ENCODE results near the gene TMIGD2. TPM values are rescaled to one million over a fixed set of nuclear protein-coding genes. Genes with fewer than 3 reads are reported as not detected.

TMIGD2 gene
- total and polyA plus RNA-seq, 2 experiments from 2014 or later = 0.84 to 2.5 TPM

GRCh38 chr19:4305257-4305612 is 3.0 kb upstream of the TMIGD2 start:
- H3K9me3 ChIP-seq (ENCODE audit: low read depth) = no peaks in the 10 kb centered on the region
- peaks cover 6% of the 10 kb centered on the region for H3K4me1 ChIP-seq (ENCODE audit: low read depth)
- H3K36me3 ChIP-seq = no peaks in the 10 kb centered on the region
- no peak for DNase-seq (ENCODE audit: low read depth in 1 of 2, low spot score in 1 of 2)
- no peaks in the 10 kb centered on the region for H3K27me3 ChIP-seq
- H3K4me3 ChIP-seq = no peak overlapping the region
- TF ChIP-seq, protein P1, sequence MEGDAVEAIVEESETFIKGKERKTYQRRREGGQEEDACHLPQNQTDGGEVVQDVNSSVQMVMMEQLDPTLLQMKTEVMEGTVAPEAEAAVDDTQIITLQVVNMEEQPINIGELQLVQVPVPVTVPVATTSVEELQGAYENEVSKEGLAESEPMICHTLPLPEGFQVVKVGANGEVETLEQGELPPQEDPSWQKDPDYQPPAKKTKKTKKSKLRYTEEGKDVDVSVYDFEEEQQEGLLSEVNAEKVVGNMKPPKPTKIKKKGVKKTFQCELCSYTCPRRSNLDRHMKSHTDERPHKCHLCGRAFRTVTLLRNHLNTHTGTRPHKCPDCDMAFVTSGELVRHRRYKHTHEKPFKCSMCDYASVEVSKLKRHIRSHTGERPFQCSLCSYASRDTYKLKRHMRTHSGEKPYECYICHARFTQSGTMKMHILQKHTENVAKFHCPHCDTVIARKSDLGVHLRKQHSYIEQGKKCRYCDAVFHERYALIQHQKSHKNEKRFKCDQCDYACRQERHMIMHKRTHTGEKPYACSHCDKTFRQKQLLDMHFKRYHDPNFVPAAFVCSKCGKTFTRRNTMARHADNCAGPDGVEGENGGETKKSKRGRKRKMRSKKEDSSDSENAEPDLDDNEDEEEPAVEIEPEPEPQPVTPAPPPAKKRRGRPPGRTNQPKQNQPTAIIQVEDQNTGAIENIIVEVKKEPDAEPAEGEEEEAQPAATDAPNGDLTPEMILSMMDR (IDR thresholded peaks at IDR 0.05; ENCODE audit: low read depth, low read length) = no peak
- no peak overlapping the region for H3K27ac ChIP-seq

DNA sequence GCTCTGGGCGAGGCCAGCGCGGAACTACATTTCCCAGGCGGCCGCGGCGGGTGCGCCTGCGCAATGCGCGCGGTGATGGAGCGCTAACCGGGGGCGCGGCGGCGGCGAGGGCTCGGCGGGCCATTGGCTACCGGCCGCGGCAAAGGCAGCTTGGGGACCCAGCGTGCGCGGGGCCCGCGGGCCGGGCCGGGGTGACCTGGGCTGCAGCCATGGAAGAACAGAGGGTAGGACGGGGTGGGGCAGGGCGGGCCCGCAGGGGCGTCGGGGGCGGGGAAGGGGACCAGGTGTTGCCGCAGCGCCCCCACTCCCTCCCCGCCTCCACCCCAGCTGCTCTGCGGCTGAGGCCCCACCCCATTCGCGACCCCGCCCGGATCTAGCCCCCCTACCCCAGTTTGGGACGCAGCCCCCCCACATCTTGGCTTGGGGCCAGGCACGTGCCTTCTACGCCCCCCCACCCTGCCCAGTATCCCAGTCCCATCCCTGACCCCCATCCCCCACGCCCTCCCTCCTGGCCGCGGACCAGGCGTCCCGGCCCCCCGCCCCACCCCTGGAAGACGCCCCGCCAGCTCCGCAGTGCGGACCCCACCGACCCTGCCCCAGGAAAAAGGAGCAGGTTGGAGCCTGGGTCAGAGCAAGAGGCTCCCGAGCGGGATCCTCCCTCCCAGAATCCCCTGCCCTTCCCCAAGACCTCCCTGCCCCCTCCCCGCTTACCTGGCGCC is 2.5 kb upstream of the TMIGD2 start, which contains the start of gene FSD1:
Gene FSD1, plus strand, starts transcription at position 61 of the 719 bp plus-strand sequence. Its CDS starts 149 bp downstream, at position 210.
- H3K4me1 ChIP-seq (ENCODE audit: low read depth) = peaks cover 6% of the 10 kb centered on the region
- no peaks in the 10 kb centered on the region for H3K36me3 ChIP-seq
- TF ChIP-seq, protein P1 (IDR thresholded peaks at IDR 0.05; ENCODE audit: low read depth, low read length) = no peak
- DNase-seq (ENCODE audit: low read depth in 1 of 2, low spot score in 1 of 2) = peak; percentile 71 to 79
- H3K9me3 ChIP-seq (ENCODE audit: low read depth) = no peaks in the 10 kb centered on the region
- H3K27ac ChIP-seq = no peak within 1 kb of the TSS
- H3K4me3 ChIP-seq = peak within 1 kb of the TSS; percentile 57
- H3K27me3 ChIP-seq = no peaks in the 10 kb centered on the region

- no peaks in the 10 kb centered on the region for H3K27me3 ChIP-seq
- H3K27ac ChIP-seq = no peak overlapping the region
- H3K4me3 ChIP-seq = peak overlapping the region; percentile 57
- no peaks in the 10 kb centered on the region for H3K9me3 ChIP-seq (ENCODE audit: low read depth)
- peaks cover 6% of the 10 kb centered on the region for H3K4me1 ChIP-seq (ENCODE audit: low read depth)
- TF ChIP-seq, protein P1 (IDR thresholded peaks at IDR 0.05; ENCODE audit: low read depth, low read length) = no peak
- no peak for DNase-seq (ENCODE audit: low read depth in 1 of 2, low spot score in 1 of 2)
- H3K36me3 ChIP-seq = no peaks in the 10 kb centered on the region
Observed at GRCh38 chr19:4303819-4304537, 1.8 kb upstream of the TMIGD2 start.

GRCh38 chr19:4301590-4302242 is 473 bp downstream of the TMIGD2 start:
- DNase-seq (ENCODE audit: low read depth in 1 of 2, low spot score in 1 of 2) = no peak
- H3K27ac ChIP-seq = peak overlapping the region; percentile 57

DNA sequence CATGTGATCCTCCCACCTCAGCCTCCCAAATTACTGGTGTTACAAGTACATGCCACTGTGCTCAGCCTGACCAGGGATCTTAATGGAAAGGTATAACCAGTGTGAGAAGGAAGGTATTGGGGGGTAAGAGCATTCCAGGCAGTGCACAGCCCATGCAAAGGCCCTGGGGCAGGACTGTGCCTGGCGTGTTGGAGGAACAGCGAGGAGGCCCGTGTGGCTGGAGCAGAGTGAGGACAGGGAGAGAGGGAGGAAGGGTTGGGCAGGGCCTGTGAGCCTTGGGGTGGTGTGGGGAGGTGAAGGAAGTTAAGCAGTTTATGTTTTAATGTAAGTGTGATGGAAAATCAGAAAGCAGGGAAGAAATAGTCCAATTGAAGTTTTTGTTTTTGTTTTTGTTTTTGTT is 1.6 kb downstream of the TMIGD2 start:
- no peaks in the 10 kb centered on the region for H3K36me3 ChIP-seq
- H3K9me3 ChIP-seq (ENCODE audit: low read depth) = no peaks in the 10 kb centered on the region
- H3K27ac ChIP-seq = no peak overlapping the region
- no peaks in the 10 kb centered on the region for H3K27me3 ChIP-seq
- TF ChIP-seq, protein P1 (IDR thresholded peaks at IDR 0.05; ENCODE audit: low read depth, low read length) = no peak
- DNase-seq (ENCODE audit: low read depth in 1 of 2, low spot score in 1 of 2) = no peak
- H3K4me1 ChIP-seq (ENCODE audit: low read depth) = peaks cover 6% of the 10 kb centered on the region
- no peak overlapping the region for H3K4me3 ChIP-seq

More at GRCh38 chr19:4301590-4302242, 473 bp downstream of the TMIGD2 start:
- H3K4me3 ChIP-seq = no peak overlapping the region
- H3K27me3 ChIP-seq = no peaks in the 10 kb centered on the region
- H3K9me3 ChIP-seq (ENCODE audit: low read depth) = no peaks in the 10 kb centered on the region
- TF ChIP-seq, protein P1 (IDR thresholded peaks at IDR 0.05; ENCODE audit: low read depth, low read length) = no peak
- no peaks in the 10 kb centered on the region for H3K36me3 ChIP-seq
- H3K4me1 ChIP-seq (ENCODE audit: low read depth) = peaks cover 6% of the 10 kb centered on the region

Measured in cardiac muscle cell (in vitro differentiated cells and primary cell).